GM12878 (cell line): ENCODE data around the gene PSORS1C1. TPM values are rescaled to one million over a fixed set of nuclear protein-coding genes. Genes with fewer than 3 reads are reported as not detected.

Source experiments
- ATAC-seq: fragments of 200-7000 bp; cut with Tn5 transposase; 3 replicates; pipeline ENCODE4 v1.9.1; 2020; ENCODE audit warnings: mild to moderate bottlenecking, moderate library complexity
- BruUV-seq: library from RNA; stranded (reverse); fragments of 400-500 nt; replicated peaks from 2 replicates; lab custom pipeline; 2021; lab: Mats Ljungman, UMichigan
- CTCF ChIA-PET: fragments of 300-600 bp; sonication (Branson Sonifier 250); formaldehyde crosslinking; extraction: SDS; loops from one replicate; lab custom pipeline; 2021; ENCODE audit warnings: inconsistent platforms; lab: Yijun Ruan, JAX
- POLR2A ChIA-PET: fragments of 350-600 bp; formaldehyde crosslinking; extraction: SDS; loops from one replicate; lab custom pipeline; 2021; ENCODE audit warnings: inconsistent platforms; lab: Charles Lee
- RAD21 ChIA-PET: fragments of 300-600 bp; sonication (Branson Sonifier 250); formaldehyde crosslinking; loops from one replicate; lab custom pipeline; 2023; ENCODE audit warnings: antibody characterized with exemption; ENCODE audit not compliant: unreplicated experiment; lab: Charles Lee
- SMC1A ChIA-PET: fragments of 300-600 bp; sonication (Branson Sonifier 250); formaldehyde crosslinking; loops from one replicate; lab custom pipeline; 2023; ENCODE audit not compliant: unreplicated experiment, uncharacterized antibody; lab: Charles Lee
- DNase-seq: peaks from one replicate; pipeline ENCODE4 v3.0.0-alpha.2; 2011; ENCODE audit warnings: low read depth, low spot score
- FAIRE-seq: peaks from 3 replicates; lab custom pipeline; 2011; peaks lifted over from hg19 to GRCh38; lab: Jason Lieb, UNC
- H2AFZ ChIP-seq: 2 replicates; pipeline ENCODE4 v1.6.0; 2011; ENCODE audit warnings: low read depth, low read length, control low read depth; ENCODE audit not compliant: control insufficient read depth
- H3K27ac ChIP-seq: 2 replicates; pipeline ENCODE4 v1.5.1; 2011; ENCODE audit warnings: control low read depth; ENCODE audit not compliant: control insufficient read depth, insufficient read depth
- H3K27me3 ChIP-seq, 2 experiments: replicated peaks in 1 of 2; 2 replicates each; pipeline versions ENCODE4 v1.6.0 to v1.6.1; 2011; ENCODE audit warnings: low read length in 1 of 2; ENCODE audit not compliant: control insufficient read depth in 2 of 2, insufficient read depth in 2 of 2
- H3K36me3 ChIP-seq, 2 experiments: 2 replicates each; pipeline ENCODE4 v1.5.1; 2011; ENCODE audit warnings: low read length in 1 of 2; ENCODE audit not compliant: control insufficient read depth in 2 of 2, insufficient read depth in 2 of 2
- H3K4me1 ChIP-seq: 2 replicates; pipeline ENCODE4 v1.6.1; 2011; ENCODE audit warnings: mild to moderate bottlenecking, low read length, moderate library complexity, mixed read lengths; ENCODE audit not compliant: control insufficient read depth, insufficient read depth
- H3K4me2 ChIP-seq: 2 replicates; pipeline ENCODE4 v1.6.0; 2011; ENCODE audit warnings: control low read depth; ENCODE audit not compliant: control insufficient read depth, insufficient read depth
- H3K4me3 ChIP-seq: fragments of 200-600 bp; sonication (generic); 2 replicates; pipeline ENCODE4 v1.5.1; 2016
- H3K79me2 ChIP-seq: 2 replicates; pipeline ENCODE4 v1.6.0; 2011; ENCODE audit warnings: low read length; ENCODE audit not compliant: control insufficient read depth, insufficient read depth
- H3K9ac ChIP-seq: 2 replicates; pipeline ENCODE4 v1.8.0; 2011; ENCODE audit warnings: low read length, control low read depth, mixed read lengths; ENCODE audit not compliant: control insufficient read depth, insufficient read depth
- H3K9me3 ChIP-seq: replicated peaks from 3 replicates; pipeline ENCODE4 v1.5.1; 2011; ENCODE audit warnings: mild to moderate bottlenecking, low read length; ENCODE audit not compliant: control insufficient read depth, insufficient read depth
- H4K20me1 ChIP-seq: 2 replicates; pipeline ENCODE4 v1.6.0; 2011; ENCODE audit not compliant: control insufficient read depth, insufficient read depth
- ATF3 ChIP-seq: IDR thresholded peaks from 2 replicates; pipeline ENCODE4 v1.6.1; 2011; ENCODE audit warnings: low read depth, mild to moderate bottlenecking, low read length, moderate library complexity, borderline replicate concordance; ENCODE audit errors: extremely low read depth
- FOS ChIP-seq: IDR thresholded peaks from 3 replicates; pipeline ENCODE4 v1.6.1; 2011; ENCODE audit warnings: borderline replicate concordance; ENCODE audit not compliant: insufficient read length; ENCODE audit errors: extremely low read depth
- GABPA ChIP-seq: IDR thresholded peaks from 2 replicates; pipeline ENCODE4 v1.6.1; 2014; ENCODE audit warnings: antibody characterized with exemption, low read depth, mild to moderate bottlenecking, inconsistent platforms
- NBN ChIP-seq: fragments of 450-650 bp; IDR thresholded peaks from 2 replicates; pipeline ENCODE4 v1.6.1; 2016
- NR2C2 ChIP-seq: IDR thresholded peaks from 2 replicates; pipeline ENCODE4 v1.6.1; 2011; ENCODE audit warnings: borderline replicate concordance, low read depth; ENCODE audit not compliant: control insufficient read depth, insufficient read length
- SP1 ChIP-seq: IDR thresholded peaks from one replicate; pipeline ENCODE4 v1.6.1; 2011; ENCODE audit warnings: low read depth, low read length
- ZNF217 ChIP-seq: fragments of 450-650 bp; IDR thresholded peaks from 2 replicates; pipeline ENCODE4 v1.6.1; 2017; ENCODE audit warnings: antibody characterized with exemption, mild to moderate bottlenecking
- WGBS: methylation state at CpG from one replicate; pipeline ENCODE4 v1.1.6; 2016; ENCODE audit warnings: low lambda C conversion rate; ENCODE audit not compliant: insufficient replicate concordance, insufficient coverage; ENCODE audit errors: missing lambda C conversion rate; 5-methylcytosine and 5-hydroxymethylcytosine counted together
- in situ Hi-C: fragments of 300-500 bp; cut with MboI; formaldehyde crosslinking; loops from 9 replicates; pipeline ENCODE4 v1.14.3; 2018; ENCODE audit warnings: mixed read lengths
- intact Hi-C: fragments of 100-400 bp; cut with micrococcal nuclease; formaldehyde crosslinking; loops from one replicate; pipeline ENCODE4 v1.14.2; 2022; ENCODE audit not compliant: unreplicated experiment
- polyA plus RNA-seq, 11 experiments: library from polyadenylated mRNA; depleted of rRNA in 4 of 11; unstranded in 6 of 11; stranded (reverse) in 5 of 11; fragments of >200 nt; fragmentation: Nextera tagmentation in 4 of 11; fragmentation: Illumina TruSeq in 1 of 11; extraction: Ambion mirVana in 4 of 11; extraction: Trizol in 1 of 11; gene quantifications; 1 replicate in 1 of 11; 2 replicates in 10 of 11; pipeline versions ENCODE4 v1.2.1 to v1.2.3, GENCODE V29; 2011 to 2016; ENCODE audit warnings: inconsistent platforms in 2 of 11, missing spikeins in 2 of 11, low read depth in 1 of 11
- total RNA-seq, 4 experiments: library from RNA; depleted of rRNA in 3 of 4; stranded (reverse); fragments of >200 nt in 3 of 4; fragmentation: Illumina TruSeq in 1 of 4; extraction: Trizol in 1 of 4; gene quantifications; 2 replicates each; pipeline versions ENCODE4 v1.2.1 to v1.2.3, GENCODE V29; 2013 to 2021

Gene PSORS1C1
- total and polyA plus RNA-seq, 10 of the 15 experiments (the other 5 are each of a cell fraction or from before 2014, with no cell fraction given), result 0.13 to 1.00 (median 0.20) TPM; not detected in 5

DNA sequence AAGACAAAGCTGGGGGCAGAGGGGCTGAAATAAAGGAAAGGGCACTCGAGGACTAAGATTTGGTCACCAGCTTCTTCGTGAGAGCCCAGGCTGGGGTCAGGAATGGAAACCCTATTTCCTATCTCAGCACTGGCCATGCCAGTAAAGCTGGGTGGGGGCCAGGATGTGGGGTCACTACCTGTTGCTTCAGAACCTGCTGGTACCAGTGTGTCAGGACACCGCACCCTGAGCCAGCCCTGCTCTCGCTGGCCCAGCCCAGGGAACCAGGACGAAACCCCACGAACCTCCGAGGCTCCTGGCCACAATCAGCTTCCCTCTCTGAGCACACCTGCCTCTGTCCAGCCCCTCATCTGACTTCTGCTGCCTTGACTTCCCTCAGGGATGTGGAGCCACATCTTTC is 3.6 kb downstream of the PSORS1C1 start:
- H3K4me1 ChIP-seq, result no peaks in the 10 kb centered on the region
- peaks cover 3% of the 10 kb centered on the region in 2 experiments; a peak in 3 of 4 replicates for H3K27me3 ChIP-seq
- no TSS peak for BruUV-seq
- H4K20me1 ChIP-seq, result no peaks in the 10 kb centered on the region
- DNase-seq, result no peak
- H3K9ac ChIP-seq, result no peak overlapping the region
- CTCF ChIA-PET, result interaction anchor here (0.6 to 2.7 kb wide), 2 partner anchors 9 to 84 kb away, joined by 4 to 9 read pairs; no protein-coding TSS in a partner anchor
- H3K79me2 ChIP-seq, result no peaks in the 10 kb centered on the region
- no peak overlapping the region for H2AFZ ChIP-seq
- SMC1A ChIA-PET, result interaction anchor here (1.0 kb wide), 1 partner anchor 9 kb away, joined by 3 read pairs; no protein-coding TSS in a partner anchor
- POLR2A ChIA-PET, result interaction anchor here (0.6 kb wide), 1 partner anchor 614 kb away, joined by 3 read pairs; no protein-coding TSS in a partner anchor
- 5% methylated on average over 7 of the region's 7 CpGs for WGBS
- intact Hi-C loops (no loop called here), in situ Hi-C loops (no loop called here)
- no peak overlapping the region for H3K27ac ChIP-seq
- RAD21 ChIA-PET, result interaction anchor here (0.6 kb wide), 1 partner anchor 16 kb away, joined by 4 read pairs; no protein-coding TSS in a partner anchor
- H3K9me3 ChIP-seq, result no peaks in the 10 kb centered on the region
- no peaks in the 10 kb centered on the region for H3K36me3 ChIP-seq
- no peak for ATAC-seq
- no peak for FAIRE-seq
- no peak for TF ChIP-seq NBN
- TF ChIP-seq NR2C2, result no peak
- TF ChIP-seq SP1, result no peak
- TF ChIP-seq, all 136 proteins: peak for 0
- Histone ChIP-seq H3K4me3 (no peak overlapping the region), H3K4me2 (no peak overlapping the region)

- intact Hi-C loops, result no loop called here
- TF ChIP-seq GABPA (no peak), FOS (no peak), ZNF217 (no peak), ATF3 (no peak)
These were observed 5.7 kb downstream of the PSORS1C1 start, which contains the start of gene CDSN for GRCh38 chr6:31120151-31120915. Gene CDSN (minus strand): TSS chr6:31120446. CDS start chr6:31120419, 27 bp downstream.

More at GRCh38 chr6:31120151-31120915, 5.7 kb downstream of the PSORS1C1 start, which contains the start of gene CDSN:
- H3K27ac ChIP-seq, result no peak within 1 kb of the TSS
- FAIRE-seq (no peak), DNase-seq (no peak), ATAC-seq (no peak)
- no peaks in the 10 kb centered on the region for H3K79me2 ChIP-seq
- H3K4me1 ChIP-seq, result no peaks in the 10 kb centered on the region
- no peaks in the 10 kb centered on the region for H3K36me3 ChIP-seq
- no peak within 1 kb of the TSS for H2AFZ ChIP-seq
- SMC1A ChIA-PET, result no interaction called here
- CTCF ChIA-PET, result no interaction called here
- H4K20me1 ChIP-seq, result no peaks in the 10 kb centered on the region
- 27% methylated on average over 25 of the region's 26 CpGs for WGBS
- RAD21 ChIA-PET, result interaction anchor here (0.7 kb wide), 1 partner anchor 40 kb away, joined by 3 read pairs; no protein-coding TSS in a partner anchor
- no peak within 1 kb of the TSS for H3K4me3 ChIP-seq
- no peak within 1 kb of the TSS for H3K9ac ChIP-seq
- BruUV-seq, result no TSS peak
- H3K27me3 ChIP-seq, result peaks cover 3% of the 10 kb centered on the region in 2 experiments; a peak in 3 of 4 replicates
- POLR2A ChIA-PET, result no interaction called here
- H3K4me2 ChIP-seq, result no peak within 1 kb of the TSS
- H3K9me3 ChIP-seq, result no peaks in the 10 kb centered on the region
- in situ Hi-C loops, result no loop called here
